Measurements from ENCODE around the gene USP17L21.
"Not testable (repeated sequence)": the region's sequence is repeated elsewhere in the genome, so short reads cannot be mapped to it uniquely, and the experiment has no call there.

- TF ChIP-seq, protein P1, sequence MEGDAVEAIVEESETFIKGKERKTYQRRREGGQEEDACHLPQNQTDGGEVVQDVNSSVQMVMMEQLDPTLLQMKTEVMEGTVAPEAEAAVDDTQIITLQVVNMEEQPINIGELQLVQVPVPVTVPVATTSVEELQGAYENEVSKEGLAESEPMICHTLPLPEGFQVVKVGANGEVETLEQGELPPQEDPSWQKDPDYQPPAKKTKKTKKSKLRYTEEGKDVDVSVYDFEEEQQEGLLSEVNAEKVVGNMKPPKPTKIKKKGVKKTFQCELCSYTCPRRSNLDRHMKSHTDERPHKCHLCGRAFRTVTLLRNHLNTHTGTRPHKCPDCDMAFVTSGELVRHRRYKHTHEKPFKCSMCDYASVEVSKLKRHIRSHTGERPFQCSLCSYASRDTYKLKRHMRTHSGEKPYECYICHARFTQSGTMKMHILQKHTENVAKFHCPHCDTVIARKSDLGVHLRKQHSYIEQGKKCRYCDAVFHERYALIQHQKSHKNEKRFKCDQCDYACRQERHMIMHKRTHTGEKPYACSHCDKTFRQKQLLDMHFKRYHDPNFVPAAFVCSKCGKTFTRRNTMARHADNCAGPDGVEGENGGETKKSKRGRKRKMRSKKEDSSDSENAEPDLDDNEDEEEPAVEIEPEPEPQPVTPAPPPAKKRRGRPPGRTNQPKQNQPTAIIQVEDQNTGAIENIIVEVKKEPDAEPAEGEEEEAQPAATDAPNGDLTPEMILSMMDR (IDR thresholded peaks at IDR 0.05), result not testable (repeated sequence)
- TF ChIP-seq POLR2AphosphoS5, POLR2A (IDR thresholded peaks at IDR 0.05): not testable (repeated sequence)
These were observed 42.8 kb upstream of the USP17L21 start, which contains the start of gene USP17L12 for GRCh38 chr4:9219852-9220251.
